Neural cell (in vitro differentiated cells): Measurements from ENCODE around the gene MLPH. TPM values are rescaled to one million over a fixed set of nuclear protein-coding genes. Genes with fewer than 3 reads are reported as not detected.

Source experiments
- H2AFZ ChIP-seq: fragments of 200-600, 300-800 bp; sonication (generic), shearing (Covaris generic); 2 replicates; pipeline ENCODE4 v1.6.0; 2014; ENCODE audit warnings: low read depth, mild to moderate bottlenecking, antibody characterized with exemption, low read length, moderate library complexity
- H3F3A ChIP-seq: fragments of 200-600 bp; shearing (Covaris generic); 2 replicates; pipeline ENCODE4 v1.6.1; 2016; ENCODE audit warnings: mild to moderate bottlenecking, moderate library complexity, mixed read lengths, antibody characterized with exemption, low read length; ENCODE audit not compliant: insufficient read depth, poor library complexity, severe bottlenecking
- H3K27ac ChIP-seq: fragments of 200-600, 300-800 bp; sonication (generic), shearing (Covaris generic); 2 replicates; pipeline ENCODE4 v1.5.1; 2014; ENCODE audit warnings: mild to moderate bottlenecking, low read length, moderate library complexity
- H3K27me3 ChIP-seq: fragments of 300-800, 200-600 bp; sonication (generic), shearing (Covaris generic); 2 replicates; pipeline ENCODE4 v1.6.0; 2014; ENCODE audit warnings: mild to moderate bottlenecking, low read depth, low read length, moderate library complexity; ENCODE audit not compliant: insufficient read depth
- H3K36me3 ChIP-seq: fragments of 300-800, 200-600 bp; sonication (generic), shearing (Covaris generic); 2 replicates; pipeline ENCODE4 v1.5.1; 2014; ENCODE audit warnings: mild to moderate bottlenecking, antibody characterized with exemption, low read length, moderate library complexity; ENCODE audit not compliant: insufficient read depth
- H3K4me2 ChIP-seq: fragments of 300-800, 200-600 bp; sonication (generic), shearing (Covaris generic); 2 replicates; pipeline ENCODE4 v1.6.0; 2014; ENCODE audit warnings: mild to moderate bottlenecking, low read length
- H3K4me3 ChIP-seq: fragments of 300-800, 200-600 bp; sonication (generic), shearing (Covaris generic); 2 replicates; pipeline ENCODE4 v1.5.1; 2014; ENCODE audit warnings: mild to moderate bottlenecking, low read length, moderate library complexity
- H3K79me2 ChIP-seq: fragments of 200-600 bp; shearing (Covaris generic); replicated peaks from 2 replicates; pipeline ENCODE4 v1.6.0; 2014; ENCODE audit warnings: mild to moderate bottlenecking, low read length, moderate library complexity; ENCODE audit not compliant: insufficient read depth
- H3K9ac ChIP-seq: fragments of 300-800, 200-600 bp; sonication (generic), shearing (Covaris generic); 2 replicates; pipeline ENCODE4 v1.6.1; 2016; ENCODE audit warnings: mild to moderate bottlenecking, low read length, mixed read lengths
- H3K9me2 ChIP-seq: fragments of 200-600 bp; shearing (Covaris generic); 2 replicates; pipeline ENCODE4 v1.6.1; 2016; ENCODE audit warnings: mild to moderate bottlenecking, low read length, mixed read lengths; ENCODE audit not compliant: insufficient read depth
- H3K9me3 ChIP-seq: fragments of 200-600, 300-800 bp; sonication (generic), shearing (Covaris generic); 2 replicates; pipeline ENCODE4 v1.6.1; 2016; ENCODE audit warnings: mild to moderate bottlenecking, mixed run types, low read length, moderate library complexity, mixed read lengths
- H4K20me1 ChIP-seq: fragments of 200-600 bp; shearing (Covaris generic); 2 replicates; pipeline ENCODE4 v1.6.1; 2016; ENCODE audit warnings: mild to moderate bottlenecking, mixed run types; ENCODE audit not compliant: insufficient read depth
- EP300 ChIP-seq: fragments of 450-650 bp; conservative IDR thresholded peaks from 2 replicates; pipeline ENCODE4 v1.6.1; 2014; ENCODE audit warnings: antibody characterized with exemption, mild to moderate bottlenecking, moderate library complexity; ENCODE audit not compliant: poor library complexity, severe bottlenecking
- EZH2 ChIP-seq: fragments of 200-600, 300-800 bp; shearing (Covaris generic), sonication (generic); IDR thresholded peaks from 2 replicates; pipeline ENCODE4 v1.6.1; 2014; ENCODE audit warnings: antibody characterized with exemption, low read length, borderline replicate concordance, mild to moderate bottlenecking; ENCODE audit not compliant: insufficient read depth, poor library complexity, severe bottlenecking
- MXI1 ChIP-seq: fragments of 450-650 bp; conservative IDR thresholded peaks from 2 replicates; pipeline ENCODE4 v1.6.1; 2014; ENCODE audit warnings: antibody characterized with exemption, mild to moderate bottlenecking; ENCODE audit not compliant: poor library complexity, severe bottlenecking
- POLR2AphosphoS5 ChIP-seq: IDR thresholded peaks from 2 replicates; pipeline ENCODE4 v1.6.1; 2012
- RAD21 ChIP-seq: fragments of 450-650 bp; conservative IDR thresholded peaks from 2 replicates; pipeline ENCODE4 v1.6.1; 2014; ENCODE audit warnings: antibody characterized with exemption, mild to moderate bottlenecking, moderate library complexity
- REST ChIP-seq: IDR thresholded peaks from 2 replicates; pipeline ENCODE4 v1.6.1; 2012; ENCODE audit warnings: borderline replicate concordance
- SMC3 ChIP-seq: fragments of 450-650 bp; conservative IDR thresholded peaks from 2 replicates; pipeline ENCODE4 v1.6.1; 2014; ENCODE audit warnings: antibody characterized with exemption, mild to moderate bottlenecking, moderate library complexity; ENCODE audit not compliant: poor library complexity
- TAF1 ChIP-seq: IDR thresholded peaks from 2 replicates; pipeline ENCODE4 v1.6.1; 2012; ENCODE audit warnings: low read depth
- polyA plus RNA-seq: library from polyadenylated mRNA; depleted of rRNA; stranded (reverse); fragments of >200 nt; gene quantifications from 2 replicates; pipeline ENCODE4 v1.2.3, GENCODE V29; 2014
- TF ChIP-seq, protein P1 (sequence below): fragments of 450-650 bp; IDR thresholded peaks from 2 replicates; pipeline ENCODE4 v1.5.1; 2014; ENCODE audit warnings: antibody characterized with exemption, mild to moderate bottlenecking, moderate library complexity; ENCODE audit not compliant: poor library complexity, severe bottlenecking

The MLPH gene
- polyA plus RNA-seq, 1 donor from 2014 or later = not detected

- H3K9me2 ChIP-seq = no peaks in the 10 kb centered on the region
- H2AFZ ChIP-seq = no peak overlapping the region
- H3K9me3 ChIP-seq = no peaks in the 10 kb centered on the region
- no peak overlapping the region for H3K4me2 ChIP-seq
- H3K9ac ChIP-seq = no peak overlapping the region
- no peak overlapping the region for H3K4me3 ChIP-seq
- no peak overlapping the region for H3K27ac ChIP-seq
- H4K20me1 ChIP-seq = no peaks in the 10 kb centered on the region
- H3K27me3 ChIP-seq = no peaks in the 10 kb centered on the region
- TF ChIP-seq POLR2AphosphoS5 = no peak
- no peaks in the 10 kb centered on the region for H3K36me3 ChIP-seq
- H3F3A ChIP-seq = no peaks in the 10 kb centered on the region
- no peaks in the 10 kb centered on the region for H3K79me2 ChIP-seq
Observed at GRCh38 chr2:237532160-237532559, 45.1 kb downstream of the MLPH start.

- H3K9ac ChIP-seq = no peak overlapping the region
- no peak overlapping the region for H3K4me2 ChIP-seq
- no peaks in the 10 kb centered on the region for H3K27me3 ChIP-seq
- no peak overlapping the region for H2AFZ ChIP-seq
- H3F3A ChIP-seq = no peaks in the 10 kb centered on the region
- no peaks in the 10 kb centered on the region for H3K36me3 ChIP-seq
- no peaks in the 10 kb centered on the region for H3K9me3 ChIP-seq
- H3K4me3 ChIP-seq = no peak overlapping the region
- H3K9me2 ChIP-seq = no peaks in the 10 kb centered on the region
- H3K27ac ChIP-seq = no peak overlapping the region
- TF ChIP-seq EP300 (no peak), SMC3 (no peak), MXI1 (no peak), TAF1 (no peak), POLR2AphosphoS5 (no peak), REST (no peak), RAD21 (no peak), EZH2 (no peak)
- TF ChIP-seq, protein P1, sequence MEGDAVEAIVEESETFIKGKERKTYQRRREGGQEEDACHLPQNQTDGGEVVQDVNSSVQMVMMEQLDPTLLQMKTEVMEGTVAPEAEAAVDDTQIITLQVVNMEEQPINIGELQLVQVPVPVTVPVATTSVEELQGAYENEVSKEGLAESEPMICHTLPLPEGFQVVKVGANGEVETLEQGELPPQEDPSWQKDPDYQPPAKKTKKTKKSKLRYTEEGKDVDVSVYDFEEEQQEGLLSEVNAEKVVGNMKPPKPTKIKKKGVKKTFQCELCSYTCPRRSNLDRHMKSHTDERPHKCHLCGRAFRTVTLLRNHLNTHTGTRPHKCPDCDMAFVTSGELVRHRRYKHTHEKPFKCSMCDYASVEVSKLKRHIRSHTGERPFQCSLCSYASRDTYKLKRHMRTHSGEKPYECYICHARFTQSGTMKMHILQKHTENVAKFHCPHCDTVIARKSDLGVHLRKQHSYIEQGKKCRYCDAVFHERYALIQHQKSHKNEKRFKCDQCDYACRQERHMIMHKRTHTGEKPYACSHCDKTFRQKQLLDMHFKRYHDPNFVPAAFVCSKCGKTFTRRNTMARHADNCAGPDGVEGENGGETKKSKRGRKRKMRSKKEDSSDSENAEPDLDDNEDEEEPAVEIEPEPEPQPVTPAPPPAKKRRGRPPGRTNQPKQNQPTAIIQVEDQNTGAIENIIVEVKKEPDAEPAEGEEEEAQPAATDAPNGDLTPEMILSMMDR = no peak
- no peaks in the 10 kb centered on the region for H3K79me2 ChIP-seq
- no peaks in the 10 kb centered on the region for H4K20me1 ChIP-seq
Observed at GRCh38 chr2:237533668-237534161, 46.7 kb downstream of the MLPH start.

- no peak overlapping the region for H3K27ac ChIP-seq
- no peak overlapping the region for H3K4me3 ChIP-seq
- TF ChIP-seq, protein P1 = no peak
- no peak for TF ChIP-seq MXI1
- no peak for TF ChIP-seq TAF1
- no peak for TF ChIP-seq REST
- no peak for TF ChIP-seq POLR2AphosphoS5
- no peak for TF ChIP-seq SMC3
- no peak for TF ChIP-seq RAD21
- no peaks in the 10 kb centered on the region for H3K36me3 ChIP-seq
- H3K9me2 ChIP-seq = no peaks in the 10 kb centered on the region
- H3F3A ChIP-seq = no peaks in the 10 kb centered on the region
- no peaks in the 10 kb centered on the region for H4K20me1 ChIP-seq
- H3K4me2 ChIP-seq = no peak overlapping the region
- H2AFZ ChIP-seq = no peak overlapping the region
- no peak overlapping the region for H3K9ac ChIP-seq
- no peaks in the 10 kb centered on the region for H3K27me3 ChIP-seq
- H3K79me2 ChIP-seq = no peaks in the 10 kb centered on the region
- no peaks in the 10 kb centered on the region for H3K9me3 ChIP-seq
Observed at GRCh38 chr2:237534380-237534779, 47.3 kb downstream of the MLPH start.
